ENCODE results near the gene NDC80.

DNA sequence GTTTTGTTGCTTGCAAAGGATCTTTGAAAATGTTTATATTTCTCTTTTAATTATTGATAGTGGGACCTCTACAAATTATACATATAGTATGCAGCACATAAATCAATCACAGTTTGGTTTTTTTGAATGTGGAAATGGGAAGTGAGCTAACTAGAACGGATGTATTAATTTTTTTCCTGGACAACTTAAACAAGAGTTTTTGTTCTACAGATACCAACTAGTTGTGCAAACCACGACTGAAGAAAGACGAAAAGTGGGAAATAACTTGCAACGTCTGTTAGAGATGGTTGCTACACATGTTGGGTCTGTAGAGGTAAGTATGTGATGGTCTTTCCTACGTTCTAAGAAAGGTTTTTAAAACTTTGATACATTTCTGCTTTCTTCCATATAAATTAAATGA lies 39.2 kb downstream of the NDC80 start:
- TF ChIP-seq GATA2 (IDR thresholded peaks at IDR 0.05; ENCODE audit: low read depth, low read length) (no peak), GATA3 (IDR thresholded peaks at IDR 0.05; ENCODE audit: low read depth, low read length) (no peak)
